GM21526 (cell line): Measurements from ENCODE around the gene MB21D2.
"Not testable (repeated sequence)": the region's sequence is repeated elsewhere in the genome, so short reads cannot be mapped to it uniquely, and the experiment has no call there.

Experiments
- ATAC-seq: cut with Tn5 transposase; IDR thresholded peaks from one replicate; pipeline ENCODE4 v1.9.1; 2021; ENCODE audit warnings: moderate library complexity; ENCODE audit not compliant: unreplicated experiment, low FRiP score

MB21D2 gene

DNA sequence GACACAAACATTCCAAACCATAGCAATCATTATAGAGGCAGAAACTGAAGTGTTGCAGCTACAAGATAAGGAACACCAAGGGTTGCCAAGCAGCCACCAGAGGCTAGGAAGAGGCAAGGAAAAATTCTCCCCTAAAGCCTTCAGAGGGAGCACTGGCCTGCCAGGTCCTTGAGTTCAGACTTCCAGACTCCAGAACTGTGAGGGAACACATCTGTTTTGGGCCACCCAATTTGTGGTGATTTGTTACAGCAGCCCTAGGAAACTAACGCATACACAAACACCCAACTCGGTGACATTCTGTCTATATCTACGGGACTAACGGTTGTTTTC, 54.6 kb downstream of the MB21D2 start:
- ATAC-seq = no peak

- no peak for ATAC-seq
These were observed 55.1 kb downstream of the MB21D2 start for GRCh38 chr3:192862408-192863090.

- no peak for ATAC-seq
These were observed 55.7 kb downstream of the MB21D2 start for GRCh38 chr3:192861972-192862371.

DNA sequence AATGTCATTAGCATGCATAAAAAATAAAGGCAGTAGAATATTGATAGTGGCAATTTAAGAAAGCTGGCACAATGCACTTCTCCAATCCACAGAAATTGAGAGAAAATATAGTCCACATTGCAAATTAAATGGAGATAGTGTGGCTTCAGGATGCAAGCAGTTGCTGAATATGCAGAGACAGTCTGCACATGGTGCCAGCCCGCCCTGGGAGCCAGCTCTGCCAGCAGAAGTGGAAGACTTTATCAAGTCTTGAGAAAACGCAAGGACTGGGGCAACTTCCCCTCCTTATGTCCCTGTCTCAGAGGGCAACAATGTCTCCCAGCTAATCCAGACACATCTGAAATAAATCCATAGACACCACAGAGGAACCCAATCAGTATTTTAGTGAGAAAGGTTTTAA, 57.2 kb downstream of the MB21D2 start:
- ATAC-seq = no peak

GRCh38 chr3:192858849-192859585, 58.6 kb downstream of the MB21D2 start:
- ATAC-seq = no peak

DNA sequence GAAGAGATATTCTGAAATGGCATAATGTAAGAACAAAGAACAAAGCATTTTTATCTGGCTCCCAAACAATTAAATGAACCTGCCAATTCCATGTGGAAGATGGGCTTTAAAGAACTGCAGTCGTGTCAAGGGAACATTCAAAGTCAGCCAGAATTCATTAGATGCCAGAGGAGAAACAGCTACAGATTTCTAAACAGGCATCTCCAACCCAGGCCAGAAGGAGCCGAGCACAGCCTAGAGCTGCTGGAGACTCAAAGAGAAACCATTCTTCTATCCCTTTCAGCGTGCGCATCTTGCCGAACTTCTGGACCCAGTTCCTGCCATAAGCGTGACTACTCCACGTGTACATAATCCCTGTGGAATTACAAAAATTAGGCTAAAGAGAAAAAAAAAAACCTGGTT, 60.4 kb downstream of the MB21D2 start:
- no peak for ATAC-seq

DNA sequence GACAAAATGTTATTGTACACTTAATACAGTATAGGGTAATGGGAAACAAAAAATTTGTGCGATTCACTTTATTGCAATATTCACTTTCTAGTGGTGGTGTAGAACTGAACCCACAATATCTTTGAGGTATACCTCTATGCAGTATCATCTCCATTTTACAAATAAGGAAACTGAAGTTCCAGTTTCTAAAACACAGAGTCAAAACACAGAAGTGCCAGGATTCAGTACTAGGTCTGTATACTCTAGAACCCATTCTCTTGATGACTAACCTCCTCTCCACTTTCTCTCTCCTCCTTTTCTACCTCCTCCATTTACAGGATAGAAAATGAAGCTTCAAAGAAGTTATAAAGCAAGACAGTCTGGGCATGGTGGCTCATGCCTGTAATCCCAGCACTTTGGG, 62.2 kb downstream of the MB21D2 start:
- ATAC-seq = no peak

- no peak for ATAC-seq
These were observed 65.8 kb downstream of the MB21D2 start for GRCh38 chr3:192851821-192852372.

- peak; percentile 64 for ATAC-seq
These were observed 67.1 kb downstream of the MB21D2 start for GRCh38 chr3:192850451-192850981.

- not testable (repeated sequence) for ATAC-seq
These were observed 67.8 kb downstream of the MB21D2 start for GRCh38 chr3:192849821-192850220.

DNA sequence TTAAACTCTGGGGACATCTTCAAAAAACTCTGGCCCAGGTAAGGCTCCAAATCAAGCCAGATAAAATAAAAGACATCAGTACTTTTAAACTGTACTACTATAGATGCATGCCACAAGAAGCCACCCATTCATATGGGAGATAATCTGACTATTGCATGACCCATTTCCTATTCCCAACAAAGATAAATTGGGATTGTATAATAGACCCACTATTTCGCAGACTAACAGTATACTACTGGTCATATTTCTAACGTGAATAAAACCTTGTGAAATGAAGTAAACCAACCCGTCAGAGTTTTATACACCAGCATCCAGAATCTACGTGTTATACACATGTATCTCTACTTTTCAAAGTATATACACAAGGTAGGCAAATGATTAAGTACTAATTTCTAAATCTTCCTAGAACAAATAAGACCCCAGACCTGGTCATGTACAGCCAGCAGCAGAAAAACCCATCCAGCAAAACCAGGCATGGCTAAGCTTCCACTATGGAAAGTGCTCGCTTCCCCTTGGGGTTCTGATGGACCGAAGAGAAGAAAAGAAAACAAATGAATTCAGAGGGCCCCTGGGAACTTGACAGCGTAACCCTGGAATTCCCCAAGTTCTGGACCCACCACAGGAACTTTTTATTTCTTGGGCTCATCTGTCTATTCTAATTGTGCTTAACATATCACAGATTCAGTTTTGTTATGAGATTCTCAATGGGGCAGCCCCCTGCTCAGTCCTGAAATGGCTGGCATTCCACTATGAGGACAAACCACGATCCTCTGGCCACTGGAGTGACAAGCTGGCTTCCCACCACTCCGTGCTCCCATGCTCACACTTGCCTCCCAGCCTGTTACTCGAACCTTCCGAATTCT, 69.1 kb downstream of the MB21D2 start:
- ATAC-seq = no peak

GRCh38 chr3:192847941-192848340, 69.7 kb downstream of the MB21D2 start:
- ATAC-seq = no peak

GRCh38 chr3:192845526-192845855, 72.2 kb downstream of the MB21D2 start:
- no peak for ATAC-seq

GRCh38 chr3:192844836-192845525, 72.7 kb downstream of the MB21D2 start:
- no peak for ATAC-seq

DNA sequence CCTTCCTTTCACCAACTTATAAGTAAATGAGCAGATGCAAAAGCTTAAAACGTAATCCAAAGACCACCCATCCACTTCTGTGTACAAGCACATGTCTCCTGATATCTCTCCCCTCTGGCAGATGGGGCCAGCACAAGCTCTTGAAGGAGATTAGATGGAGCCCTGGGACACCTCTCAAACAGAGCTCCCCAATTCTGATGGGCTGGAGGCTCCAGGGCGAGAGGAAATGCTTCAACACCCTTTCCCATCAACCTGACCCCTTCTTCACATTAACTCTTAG, 73.2 kb downstream of the MB21D2 start:
- ATAC-seq = no peak

DNA sequence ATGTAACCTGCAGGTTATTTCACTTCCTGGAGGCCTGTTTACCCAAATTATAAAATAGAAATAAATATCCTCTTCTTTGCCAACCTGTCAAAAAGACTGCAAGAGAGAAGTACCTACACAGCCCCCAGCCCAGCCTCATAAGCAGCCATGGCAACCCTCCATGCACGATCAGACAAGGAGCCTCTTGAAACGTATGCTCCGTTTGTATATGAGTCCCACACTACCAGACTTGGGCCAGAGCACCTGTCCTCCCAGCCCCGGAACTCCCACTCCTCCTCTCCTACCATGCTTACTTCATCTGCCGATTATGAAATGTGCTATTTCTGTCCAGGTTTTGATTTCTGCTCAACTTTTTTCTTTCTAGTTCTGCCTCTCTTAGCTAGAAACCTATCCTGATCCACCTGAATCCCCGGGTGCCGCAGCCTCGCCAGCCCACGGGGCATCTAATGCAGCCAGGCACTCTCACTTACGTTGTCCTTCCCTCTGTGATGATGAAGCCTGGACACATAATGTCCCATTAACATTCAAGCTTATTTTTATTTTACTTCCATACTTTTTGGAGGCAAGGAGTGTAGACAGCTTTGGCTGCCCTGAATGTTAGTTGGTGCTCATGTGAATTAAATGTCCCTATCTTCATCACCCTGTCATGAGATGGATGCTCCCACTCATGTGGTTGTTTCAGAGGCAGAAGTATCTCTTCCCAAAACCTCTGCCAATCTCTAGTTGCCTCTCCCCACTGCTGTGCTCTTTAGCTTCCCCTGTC, 73.8 kb downstream of the MB21D2 start:
- no peak for ATAC-seq

- ATAC-seq = no peak
These were observed 74.5 kb downstream of the MB21D2 start for GRCh38 chr3:192843119-192843518.

DNA sequence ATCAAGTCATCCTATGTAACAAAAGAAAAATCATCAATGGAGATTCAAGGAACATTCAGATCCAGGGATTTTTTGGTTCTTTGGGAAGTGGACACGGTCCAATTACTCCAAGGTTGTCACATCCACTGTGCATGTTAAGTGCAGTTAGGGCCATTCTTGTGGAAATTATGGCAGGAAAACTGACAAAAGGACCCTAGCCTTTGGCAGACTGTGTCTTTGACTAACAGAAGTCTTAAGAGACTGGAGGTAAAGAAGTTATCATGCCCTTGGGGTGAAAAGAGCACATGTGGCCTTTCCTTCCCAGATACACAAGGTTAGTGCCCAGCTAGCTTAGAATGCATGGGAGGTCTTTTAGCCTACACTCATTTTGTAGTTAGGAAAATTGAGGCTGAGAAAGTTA, 74.9 kb downstream of the MB21D2 start:
- no peak for ATAC-seq

GRCh38 chr3:192842138-192842537, 75.5 kb downstream of the MB21D2 start:
- ATAC-seq = no peak

DNA sequence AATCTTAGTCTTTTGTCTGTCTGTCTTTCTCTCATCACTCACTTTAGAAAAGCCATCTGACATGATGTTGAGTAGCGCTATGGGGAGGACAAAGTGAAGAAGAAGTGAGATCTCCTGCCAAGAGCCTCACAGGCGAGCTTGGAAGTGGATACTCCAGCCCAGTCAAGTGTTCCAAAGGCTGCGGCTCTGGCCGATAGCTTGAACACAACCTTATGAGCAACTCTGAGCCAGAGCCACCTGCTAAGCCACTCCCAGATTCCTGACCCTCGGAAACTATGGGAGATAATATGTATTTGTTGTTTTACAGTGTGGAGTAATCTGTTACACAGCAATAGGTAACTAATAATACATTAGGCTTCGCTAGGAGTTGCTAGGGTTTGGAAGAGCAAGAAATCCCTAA, 76.2 kb downstream of the MB21D2 start:
- ATAC-seq = no peak
